GM19452 (cell line): ENCODE measurements around the gene CD93.

Source experiments
- ATAC-seq: cut with Tn5 transposase; IDR thresholded peaks from one replicate; pipeline ENCODE4 v1.9.1; 2021; ENCODE audit not compliant: unreplicated experiment

Gene CD93

GRCh38 chr20:23084282-23084844, 1.8 kb downstream of the CD93 start:
- no peak for ATAC-seq

- no peak for ATAC-seq
Observed at GRCh38 chr20:23083553-23084220, 2.4 kb downstream of the CD93 start.

GRCh38 chr20:23082846-23083552, 3.1 kb downstream of the CD93 start:
- ATAC-seq, result no peak

GRCh38 chr20:23081263-23081819, 4.8 kb downstream of the CD93 start:
- ATAC-seq, result no peak

GRCh38 chr20:23080521-23080920, 5.6 kb downstream of the CD93 start:
- no peak for ATAC-seq

- ATAC-seq, result no peak
Observed at GRCh38 chr20:23079926-23080325, 6.2 kb downstream of the CD93 start.

GRCh38 chr20:23079016-23079351, 7.1 kb downstream of the CD93 start:
- no peak for ATAC-seq

GRCh38 chr20:23078351-23079015, 7.6 kb downstream of the CD93 start:
- ATAC-seq, result no peak

- ATAC-seq, result no peak
Observed at GRCh38 chr20:23077277-23077676, 8.8 kb downstream of the CD93 start.

- no peak for ATAC-seq
Observed at GRCh38 chr20:23074052-23074451, 12.1 kb downstream of the CD93 start.

GRCh38 chr20:23072892-23073586, 13.1 kb downstream of the CD93 start:
- ATAC-seq, result no peak

- ATAC-seq, result no peak
Observed at GRCh38 chr20:23071996-23072395, 14.1 kb downstream of the CD93 start.

- ATAC-seq, result no peak
Observed at GRCh38 chr20:23071398-23071797, 14.7 kb downstream of the CD93 start.

- no peak for ATAC-seq
Observed at GRCh38 chr20:23069108-23069507, 17.0 kb downstream of the CD93 start.

GRCh38 chr20:23068283-23068682, 17.8 kb downstream of the CD93 start:
- no peak for ATAC-seq

- no peak for ATAC-seq
Observed at GRCh38 chr20:23066772-23067171, 19.4 kb downstream of the CD93 start.

- no peak for ATAC-seq
Observed at GRCh38 chr20:23065266-23066201, 20.6 kb downstream of the CD93 start.

- ATAC-seq, result no peak
Observed at GRCh38 chr20:23063581-23063980, 22.5 kb downstream of the CD93 start.

- no peak for ATAC-seq
Observed at GRCh38 chr20:23063168-23063567, 23.0 kb downstream of the CD93 start.

GRCh38 chr20:23062632-23063031, 23.5 kb downstream of the CD93 start:
- ATAC-seq, result no peak
